GM19043 (cell line): Measurements from ENCODE around the gene B3GNT9.
A peak's percentile ranks its signal among the peaks of the same experiment; 100 is the strongest.

Source experiments
- ATAC-seq: cut with Tn5 transposase; IDR thresholded peaks from one replicate; pipeline ENCODE4 v1.9.1; 2021; ENCODE audit warnings: low read depth; ENCODE audit not compliant: unreplicated experiment

The B3GNT9 gene

GRCh38 chr16:67169642-67170167 is 18.9 kb upstream of the B3GNT9 start:
- no peak for ATAC-seq

DNA sequence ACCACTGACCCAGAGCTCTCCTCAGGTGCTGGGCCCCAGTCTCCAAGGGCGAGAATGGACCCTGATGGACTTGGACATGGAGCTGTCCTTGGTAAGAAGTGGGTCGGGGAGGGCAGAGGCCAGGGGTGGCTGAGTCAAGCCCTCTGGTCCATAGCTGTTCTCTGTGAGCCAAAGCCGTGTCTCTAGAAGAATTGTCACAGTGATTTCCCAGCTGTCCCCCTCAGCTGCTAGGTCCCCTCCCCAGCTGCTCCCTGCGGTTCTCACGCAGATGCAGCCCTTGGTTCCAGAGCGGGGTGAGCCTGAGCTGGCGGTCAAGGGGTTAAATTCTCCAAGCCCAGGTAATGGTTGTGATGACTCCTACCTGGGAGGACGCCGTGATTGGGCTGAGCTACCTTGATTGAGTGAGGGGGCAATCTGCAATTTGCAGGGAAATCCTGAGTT is 18.2 kb upstream of the B3GNT9 start:
- ATAC-seq: no peak

- no peak for ATAC-seq
These were observed 16.8 kb upstream of the B3GNT9 start for GRCh38 chr16:67167588-67167987.

GRCh38 chr16:67166598-67167168 is 15.9 kb upstream of the B3GNT9 start:
- ATAC-seq: no peak

DNA sequence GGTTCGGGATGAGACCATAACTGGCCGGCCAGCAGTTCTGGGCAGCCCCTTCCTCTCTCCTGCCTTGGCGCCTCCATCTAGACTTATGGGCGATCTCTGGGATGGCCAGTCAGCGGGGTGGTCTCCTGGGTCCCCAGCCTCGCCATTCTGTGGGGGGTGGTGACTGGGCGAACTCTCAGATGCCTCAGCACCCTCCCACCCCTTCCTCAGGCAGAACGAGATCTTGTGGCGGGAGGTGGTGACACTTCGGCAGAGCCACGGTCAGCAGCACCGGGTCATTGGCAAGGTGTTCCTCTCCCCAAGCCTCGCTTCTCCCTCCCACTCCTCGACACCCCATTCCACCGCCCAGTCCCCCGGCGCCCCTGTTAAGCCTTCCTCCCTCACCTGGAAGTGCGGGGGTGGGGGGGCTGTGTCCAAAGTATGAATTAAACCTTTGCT is 15.3 kb upstream of the B3GNT9 start:
- no peak for ATAC-seq

DNA sequence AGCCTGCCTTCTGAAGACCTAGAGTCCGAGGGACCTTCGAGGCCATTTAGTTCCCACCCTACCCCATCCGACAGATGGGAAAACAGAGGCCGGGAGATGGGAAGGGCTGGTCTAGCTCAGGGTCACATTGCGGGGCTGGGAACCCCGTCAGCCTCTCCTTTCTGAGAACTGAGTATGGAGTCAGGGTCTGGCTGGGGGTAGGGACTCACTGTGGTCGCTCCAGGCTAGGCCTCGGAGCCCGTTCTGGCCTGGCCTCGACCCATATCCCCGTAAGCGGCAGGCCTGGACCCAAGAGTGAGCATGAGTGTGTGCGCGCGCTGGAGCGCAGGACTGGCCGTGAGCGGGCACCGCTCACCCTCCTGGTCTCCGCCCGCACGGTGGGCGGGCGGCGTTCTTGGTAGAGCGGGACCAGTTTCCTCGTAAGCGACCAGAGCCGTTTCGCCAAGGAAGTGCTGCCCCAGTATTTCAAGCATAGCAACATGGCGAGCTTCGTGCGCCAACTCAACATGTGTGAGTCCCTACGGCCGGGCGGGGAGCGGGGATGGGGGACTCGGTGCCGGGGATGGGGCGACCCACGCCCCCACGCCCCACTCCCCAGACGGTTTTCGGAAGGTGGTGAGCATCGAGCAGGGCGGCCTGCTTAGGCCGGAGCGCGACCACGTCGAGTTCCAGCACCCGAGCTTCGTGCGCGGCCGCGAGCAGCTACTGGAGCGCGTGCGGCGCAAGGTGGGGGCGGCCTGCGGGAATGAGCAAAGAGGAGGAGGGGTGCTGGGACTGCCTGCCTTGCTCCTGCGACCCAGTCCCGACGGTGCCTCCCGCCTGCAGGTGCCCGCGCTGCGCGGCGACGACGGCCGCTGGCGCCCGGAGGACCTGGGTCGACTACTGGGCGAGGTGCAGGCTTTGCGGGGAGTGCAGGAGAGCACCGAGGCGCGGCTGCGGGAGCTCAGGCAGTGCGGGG is 14.6 kb upstream of the B3GNT9 start:
- ATAC-seq: no peak

- ATAC-seq: no peak
These were observed 13.8 kb upstream of the B3GNT9 start, which contains the start of gene HSF4 for GRCh38 chr16:67164599-67165061. Gene HSF4 (plus strand): TSS chr16:67164745. CDS start chr16:67164812, 67 bp downstream.

GRCh38 chr16:67163999-67164558 is 13.3 kb upstream of the B3GNT9 start:
- ATAC-seq: no peak

DNA sequence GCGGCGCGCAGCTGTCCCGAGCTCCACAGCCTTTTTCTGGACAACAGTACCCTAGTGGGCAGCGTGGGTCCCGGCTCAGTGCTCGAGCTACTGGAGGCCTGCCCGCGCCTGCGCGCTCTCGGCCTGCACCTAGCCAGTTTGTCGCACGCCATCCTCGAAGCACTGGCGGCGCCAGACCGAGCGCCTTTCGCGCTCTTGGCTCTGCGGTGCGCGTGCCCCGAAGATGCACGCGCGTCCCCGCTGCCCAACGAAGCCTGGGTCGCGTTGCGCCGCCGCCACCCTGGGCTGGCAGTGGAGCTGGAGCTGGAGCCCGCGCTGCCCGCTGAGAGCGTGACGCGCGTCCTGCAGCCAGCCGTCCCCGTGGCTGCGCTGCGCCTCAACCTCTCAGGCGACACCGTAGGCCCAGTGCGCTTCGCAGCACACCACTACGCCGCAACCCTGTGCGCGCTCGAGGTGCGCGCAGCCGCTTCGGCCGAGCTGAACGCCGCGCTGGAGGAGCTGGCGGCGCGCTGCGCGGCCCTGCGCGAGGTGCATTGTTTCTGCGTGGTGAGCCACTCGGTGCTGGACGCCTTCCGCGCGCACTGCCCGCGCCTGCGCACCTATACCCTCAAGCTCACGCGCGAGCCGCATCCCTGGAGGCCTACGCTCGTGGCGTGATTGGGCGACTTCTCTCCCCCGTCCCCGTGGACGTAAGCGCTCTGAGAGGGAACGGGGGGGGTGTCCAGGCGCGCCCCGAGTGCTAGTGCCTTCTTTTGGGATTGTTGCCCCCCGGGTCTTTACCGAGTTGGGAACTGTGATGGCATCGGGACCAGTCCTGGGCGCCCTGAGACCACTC is 12.6 kb upstream of the B3GNT9 start:
- no peak for ATAC-seq

- ATAC-seq: no peak
These were observed 11.8 kb upstream of the B3GNT9 start for GRCh38 chr16:67162506-67163163.

DNA sequence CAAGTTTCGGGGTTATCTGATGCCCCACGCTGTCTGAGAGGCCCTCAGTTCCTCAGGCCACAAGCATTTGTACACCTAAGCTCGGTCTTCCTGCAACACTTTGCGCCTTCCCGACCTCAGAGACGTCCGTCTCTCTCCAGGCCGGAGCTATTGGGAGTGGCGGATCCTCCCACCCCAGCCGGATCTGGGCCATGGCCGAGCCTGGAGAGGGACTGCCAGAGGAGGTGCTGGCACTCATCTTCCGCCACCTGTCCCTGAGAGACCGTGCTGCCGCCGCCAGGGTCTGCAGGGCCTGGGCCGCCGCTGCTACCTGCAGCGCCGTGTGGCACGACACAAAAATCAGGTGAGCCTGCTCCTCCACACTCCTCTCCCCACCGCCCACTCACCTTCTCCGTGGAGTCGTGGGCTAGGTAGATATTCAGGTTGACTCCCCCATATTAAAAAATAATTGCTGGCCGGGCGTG is 10.8 kb upstream of the B3GNT9 start:
- no peak for ATAC-seq

GRCh38 chr16:67158637-67159600 is 8.1 kb upstream of the B3GNT9 start:
- peak; percentile 22 for ATAC-seq

GRCh38 chr16:67157892-67158635 is 7.3 kb upstream of the B3GNT9 start:
- no peak for ATAC-seq

DNA sequence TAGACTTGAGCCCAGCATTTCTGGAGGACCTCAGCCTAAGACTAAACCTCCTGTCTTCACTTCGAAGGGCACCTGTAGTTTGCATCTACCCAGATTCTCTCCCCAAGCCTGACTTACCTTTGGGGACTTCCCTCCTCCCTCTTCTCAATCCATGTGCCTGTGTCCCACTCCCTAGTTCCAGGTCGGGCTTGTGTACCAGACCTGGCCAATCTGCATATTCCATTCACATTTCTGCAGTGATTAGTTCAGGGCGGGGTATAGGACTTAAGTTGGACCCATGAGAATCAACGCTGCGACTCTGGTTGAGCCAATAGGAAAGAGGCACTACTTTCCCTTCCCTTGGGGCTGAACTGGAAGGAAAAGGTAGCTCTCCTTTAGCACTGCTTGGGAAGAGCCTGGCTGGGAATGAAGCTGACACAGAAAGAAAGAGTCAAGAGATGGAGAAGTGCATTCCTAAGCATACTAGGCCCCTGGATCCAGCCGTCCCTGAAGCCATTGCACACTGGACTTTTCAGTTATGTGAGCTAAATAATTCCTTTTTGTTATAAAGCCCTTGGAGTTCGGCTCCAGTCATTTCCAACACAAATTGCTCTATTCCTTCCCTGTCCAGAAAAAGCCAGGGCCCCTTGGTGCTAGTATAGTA is 6.4 kb upstream of the B3GNT9 start:
- ATAC-seq: no peak

DNA sequence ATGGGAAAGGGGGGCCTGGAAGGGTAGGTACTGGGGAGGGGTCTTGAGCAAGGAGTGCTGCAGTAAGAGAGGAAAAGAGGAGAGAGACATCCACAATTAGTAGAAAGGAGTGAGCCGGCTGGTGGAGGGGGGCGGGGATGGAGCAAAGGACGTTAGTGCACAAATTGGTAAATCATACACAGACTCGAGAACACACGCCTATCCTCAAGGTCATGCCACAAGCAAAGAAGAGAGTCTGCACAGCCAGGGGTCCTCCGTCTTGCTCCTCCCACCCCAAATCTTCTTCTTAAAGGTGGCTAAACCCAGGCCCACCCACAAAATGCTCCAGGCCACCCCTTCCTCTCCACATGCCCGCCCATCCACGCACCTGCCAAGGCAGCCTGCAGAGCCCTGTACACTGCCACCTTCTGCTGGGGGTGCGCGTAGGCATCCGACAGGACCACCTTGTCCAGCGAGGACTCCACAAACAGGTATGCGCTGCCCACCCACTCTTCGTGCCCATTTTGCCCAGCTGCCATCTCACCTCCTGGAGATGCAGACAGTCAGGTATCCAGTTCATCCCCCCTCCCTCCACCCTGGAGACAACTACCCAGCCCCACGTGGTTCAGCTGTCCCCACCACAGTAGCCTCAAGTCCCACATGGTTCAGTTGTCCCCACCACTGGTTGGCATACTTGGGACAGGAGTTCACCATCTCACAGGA is 5.5 kb upstream of the B3GNT9 start:
- no peak for ATAC-seq

GRCh38 chr16:67155295-67156142 is 4.7 kb upstream of the B3GNT9 start:
- no peak for ATAC-seq
